GM12878 (cell line): ENCODE results near the gene TRIM22.

ENCODE experiments used
- CTCF ChIP-seq, 3 experiments: IDR thresholded peaks in 2 of 3; conservative IDR thresholded peaks in 1 of 3; 2 replicates each; pipeline ENCODE4 v1.5.1; 2011; ENCODE audit warnings: low read depth in 3 of 3, low read length in 3 of 3, mild to moderate bottlenecking in 3 of 3, control low read depth in 2 of 3, moderate library complexity in 2 of 3, inconsistent platforms in 1 of 3, mixed read lengths in 1 of 3; ENCODE audit not compliant: control insufficient read depth in 2 of 3, insufficient read depth in 1 of 3; ENCODE audit errors: extremely low read depth in 1 of 3
- EGR1 ChIP-seq, 2 experiments: IDR thresholded peaks; 1 replicate in 1 of 2; 2 replicates in 1 of 2; pipeline ENCODE4 v1.6.1; 2011 to 2012; ENCODE audit warnings: low read depth in 2 of 2, low read length in 2 of 2, borderline replicate concordance in 1 of 2, mild to moderate bottlenecking in 1 of 2, moderate library complexity in 1 of 2
- EP300 ChIP-seq, 2 experiments: fragments of 150-350 bp in 1 of 2; IDR thresholded peaks; 2 replicates each; pipeline ENCODE4 v1.6.1; 2011 to 2012; ENCODE audit warnings: low read depth in 2 of 2, low read length in 2 of 2, borderline replicate concordance in 1 of 2, improper control_type of control experiment in 1 of 2, inconsistent platforms in 1 of 2; ENCODE audit not compliant: control insufficient read depth in 1 of 2
- GABPA ChIP-seq: IDR thresholded peaks from 2 replicates; pipeline ENCODE4 v1.6.1; 2014; ENCODE audit warnings: antibody characterized with exemption, low read depth, mild to moderate bottlenecking, inconsistent platforms
- HCFC1 ChIP-seq: fragments of 150-350 bp; IDR thresholded peaks from 2 replicates; pipeline ENCODE4 v1.6.1; 2014; ENCODE audit warnings: low read length
- HDAC2 ChIP-seq: fragments of 200-600 bp; sonication (generic); IDR thresholded peaks from 2 replicates; pipeline ENCODE4 v1.6.1; 2017
- IRF3 ChIP-seq: fragments of 450-650 bp; IDR thresholded peaks from 2 replicates; pipeline ENCODE4 v1.6.1; 2014; ENCODE audit warnings: mild to moderate bottlenecking
- NR2F1 ChIP-seq: fragments of 450-650 bp; conservative IDR thresholded peaks from 2 replicates; pipeline ENCODE4 v1.6.1; 2017; ENCODE audit warnings: mild to moderate bottlenecking
- PKNOX1 ChIP-seq: fragments of 450-650 bp; IDR thresholded peaks from 2 replicates; pipeline ENCODE4 v1.6.1; 2016; ENCODE audit warnings: mild to moderate bottlenecking
- POLR2A ChIP-seq: IDR thresholded peaks from 2 replicates; pipeline ENCODE4 v1.6.1; 2011; ENCODE audit warnings: low read depth, mild to moderate bottlenecking, low read length
- SKIL ChIP-seq: fragments of 450-650 bp; IDR thresholded peaks from 2 replicates; pipeline ENCODE4 v1.6.1; 2017; ENCODE audit warnings: mild to moderate bottlenecking, low read depth, inconsistent platforms; ENCODE audit not compliant: poor library complexity, severe bottlenecking
- USF1 ChIP-seq: IDR thresholded peaks from 2 replicates; pipeline ENCODE4 v1.6.1; 2011; ENCODE audit warnings: borderline replicate concordance, low read depth, mild to moderate bottlenecking, moderate library complexity, mixed read lengths, low read length; ENCODE audit not compliant: insufficient read depth; ENCODE audit errors: extremely low read length
- ZNF274 ChIP-seq: IDR thresholded peaks from one replicate; pipeline ENCODE4 v1.8.0; 2011; ENCODE audit not compliant: insufficient read length, insufficient read depth

- TF ChIP-seq GABPA (no peak), CTCF (IDR thresholded peaks at IDR 0.05 in 2 of 3, conservative IDR thresholded peaks at IDR 0.05 in 1 of 3; ENCODE audit: control insufficient read depth in 2 of 3, extremely low read depth in 1 of 3, insufficient read depth in 1 of 3, low read depth in 3 of 3, low read length in 3 of 3) (no peak), EP300 (IDR thresholded peaks at IDR 0.05; ENCODE audit: borderline replicate concordance in 1 of 2, control insufficient read depth in 1 of 2, low read depth in 2 of 2, low read length in 2 of 2) (no peak), SKIL (no peak), ZNF274 (no peak), PKNOX1 (no peak), IRF3 (no peak), HCFC1 (no peak), POLR2A (no peak), HDAC2 (no peak), NR2F1 (no peak), EGR1 (IDR thresholded peaks at IDR 0.05; ENCODE audit: borderline replicate concordance in 1 of 2, low read depth in 2 of 2, low read length in 2 of 2) (no peak), USF1 (no peak)
Measured at GRCh38 chr11:5719703-5720495, 30.3 kb downstream of the TRIM22 start.
